HEK293T (cell line): Measurements from ENCODE around the gene CRY1.
"Not testable (repeated sequence)": the region's sequence is repeated elsewhere in the genome, so short reads cannot be mapped to it uniquely, and the experiment has no call there.

Source experiments
- BHLHE40 ChIP-seq: fragments of 450-650 bp; IDR thresholded peaks from 2 replicates; pipeline ENCODE4 v1.6.1; 2016; ENCODE audit warnings: mild to moderate bottlenecking, moderate library complexity, borderline replicate concordance
- FOXM1 ChIP-seq: fragments of 450-650 bp; IDR thresholded peaks from 2 replicates; pipeline ENCODE4 v1.6.1; 2017; ENCODE audit warnings: mild to moderate bottlenecking, borderline replicate concordance
- SUZ12 ChIP-seq: fragments of 450-650 bp; IDR thresholded peaks from 2 replicates; pipeline ENCODE4 v1.6.1; 2016; ENCODE audit warnings: mild to moderate bottlenecking
- TARDBP ChIP-seq: fragments of 450-650 bp; IDR thresholded peaks from 2 replicates; pipeline ENCODE4 v1.6.1; 2016

DNA sequence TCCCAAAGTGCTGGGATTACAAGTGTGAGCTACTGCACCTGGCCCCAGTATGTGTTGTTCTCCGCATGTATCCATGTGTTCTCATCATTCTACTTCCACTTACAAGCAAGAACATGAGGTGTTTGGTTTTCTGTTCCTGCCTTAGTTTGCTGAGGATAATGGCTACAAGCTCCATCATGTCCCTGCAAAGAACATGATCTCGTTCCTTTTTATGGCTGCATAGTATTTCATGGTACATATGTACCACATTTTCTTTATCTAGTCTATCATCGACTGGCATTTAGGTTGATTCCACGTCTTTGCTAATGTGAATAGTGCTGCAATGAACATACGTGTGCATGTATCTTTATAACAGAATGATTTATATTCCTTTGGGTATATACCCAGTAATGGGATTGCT lies 97.2 kb downstream of the CRY1 start:
- not testable (repeated sequence) for TF ChIP-seq TARDBP, SUZ12, BHLHE40, FOXM1
